RPMI8226 (cell line): ENCODE results near the gene SLC39A11.
"Not testable (repeated sequence)": the region's sequence is repeated elsewhere in the genome, so short reads cannot be mapped to it uniquely, and the experiment has no call there.

Source experiments
- DNase-seq: peaks from one replicate; pipeline ENCODE4 v3.0.0-alpha.2; 2015

SLC39A11 gene

GRCh38 chr17:73092523-73093135 lies at the start of gene SLC39A11:
Gene SLC39A11, minus strand, starts transcription at chr17:73092688. Its CDS starts 3,924 bp downstream, at chr17:73088764.
- peak; percentile 96 for DNase-seq

GRCh38 chr17:73141411-73141810 lies 48.9 kb upstream of the SLC39A11 start:
- DNase-seq: no peak

- DNase-seq: no peak
Measured at GRCh38 chr17:73140566-73140965, 48.1 kb upstream of the SLC39A11 start.

- no peak for DNase-seq
Measured at GRCh38 chr17:73139296-73139695, 46.8 kb upstream of the SLC39A11 start.

- no peak for DNase-seq
Measured at GRCh38 chr17:73138541-73139138, 46.2 kb upstream of the SLC39A11 start.

GRCh38 chr17:73137376-73137775 lies 44.9 kb upstream of the SLC39A11 start:
- no peak for DNase-seq

GRCh38 chr17:73135766-73136165 lies 43.3 kb upstream of the SLC39A11 start:
- DNase-seq: no peak

GRCh38 chr17:73133911-73134649 lies 41.6 kb upstream of the SLC39A11 start:
- no peak for DNase-seq

GRCh38 chr17:73132085-73132492 lies 39.6 kb upstream of the SLC39A11 start:
- no peak for DNase-seq

GRCh38 chr17:73131439-73131838 lies 39.0 kb upstream of the SLC39A11 start:
- DNase-seq: not testable (repeated sequence)

- DNase-seq: no peak
Measured at GRCh38 chr17:73130977-73131376, 38.5 kb upstream of the SLC39A11 start.

GRCh38 chr17:73128496-73128895 lies 36.0 kb upstream of the SLC39A11 start:
- no peak for DNase-seq

- DNase-seq: no peak
Measured at GRCh38 chr17:73126716-73127473, 34.4 kb upstream of the SLC39A11 start.

GRCh38 chr17:73123606-73124320 lies 31.3 kb upstream of the SLC39A11 start:
- no peak for DNase-seq

- no peak for DNase-seq
Measured at GRCh38 chr17:73122953-73123605, 30.6 kb upstream of the SLC39A11 start.

GRCh38 chr17:73121506-73121905 lies 29.0 kb upstream of the SLC39A11 start:
- DNase-seq: no peak

- DNase-seq: no peak
Measured at GRCh38 chr17:73119631-73120030, 27.1 kb upstream of the SLC39A11 start.

GRCh38 chr17:73118951-73119391 lies 26.5 kb upstream of the SLC39A11 start:
- no peak for DNase-seq

GRCh38 chr17:73118139-73118538 lies 25.7 kb upstream of the SLC39A11 start:
- DNase-seq: no peak

GRCh38 chr17:73112246-73112645 lies 19.8 kb upstream of the SLC39A11 start:
- no peak for DNase-seq

GRCh38 chr17:73111386-73111785 lies 18.9 kb upstream of the SLC39A11 start:
- no peak for DNase-seq

GRCh38 chr17:73107191-73107590 lies 14.7 kb upstream of the SLC39A11 start:
- DNase-seq: no peak
